Measurements from ENCODE around the gene SMYD1. TPM values are rescaled to one million over a fixed set of nuclear protein-coding genes. Genes with fewer than 3 reads are reported as not detected.

Gene SMYD1
- total RNA-seq, 4 donors from 2014 or later: 0.04 TPM; not detected in 3

DNA sequence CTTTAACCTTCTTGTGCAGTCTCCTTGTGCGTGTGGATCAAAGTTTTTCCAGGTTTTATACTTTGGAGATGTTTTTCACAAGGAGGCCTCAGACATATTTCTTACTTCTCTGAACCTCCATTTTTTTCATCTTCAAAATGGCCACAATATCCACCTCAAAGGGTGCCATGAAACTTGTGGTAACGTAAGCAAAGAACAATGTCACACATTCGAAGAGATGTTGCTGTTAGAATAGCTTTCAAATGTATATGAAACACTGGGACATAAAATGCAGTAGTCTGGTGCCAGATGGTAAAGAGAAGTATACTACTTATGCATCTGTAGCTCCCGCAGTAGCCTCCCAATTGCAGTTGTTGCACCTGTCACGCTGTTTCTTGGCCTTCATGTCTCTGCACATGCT is 9.4 kb upstream of the SMYD1 start:
- TF ChIP-seq, protein P1, sequence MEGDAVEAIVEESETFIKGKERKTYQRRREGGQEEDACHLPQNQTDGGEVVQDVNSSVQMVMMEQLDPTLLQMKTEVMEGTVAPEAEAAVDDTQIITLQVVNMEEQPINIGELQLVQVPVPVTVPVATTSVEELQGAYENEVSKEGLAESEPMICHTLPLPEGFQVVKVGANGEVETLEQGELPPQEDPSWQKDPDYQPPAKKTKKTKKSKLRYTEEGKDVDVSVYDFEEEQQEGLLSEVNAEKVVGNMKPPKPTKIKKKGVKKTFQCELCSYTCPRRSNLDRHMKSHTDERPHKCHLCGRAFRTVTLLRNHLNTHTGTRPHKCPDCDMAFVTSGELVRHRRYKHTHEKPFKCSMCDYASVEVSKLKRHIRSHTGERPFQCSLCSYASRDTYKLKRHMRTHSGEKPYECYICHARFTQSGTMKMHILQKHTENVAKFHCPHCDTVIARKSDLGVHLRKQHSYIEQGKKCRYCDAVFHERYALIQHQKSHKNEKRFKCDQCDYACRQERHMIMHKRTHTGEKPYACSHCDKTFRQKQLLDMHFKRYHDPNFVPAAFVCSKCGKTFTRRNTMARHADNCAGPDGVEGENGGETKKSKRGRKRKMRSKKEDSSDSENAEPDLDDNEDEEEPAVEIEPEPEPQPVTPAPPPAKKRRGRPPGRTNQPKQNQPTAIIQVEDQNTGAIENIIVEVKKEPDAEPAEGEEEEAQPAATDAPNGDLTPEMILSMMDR (IDR thresholded peaks at IDR 0.05): no peak
- TF ChIP-seq POLR2A (IDR thresholded peaks at IDR 0.05): no peak

GRCh38 chr2:88059979-88060906 is 7.4 kb upstream of the SMYD1 start:
- intact Hi-C loops (cut with DNase I; ENCODE audit: low total_unique reads): loop anchor here (10.0 kb wide), 1 partner anchor 115 kb away; the partner anchor contains the start of gene THNSL2
- H3K4me3 ChIP-seq (ENCODE audit: low read depth, poor library complexity, severe bottlenecking): no peak overlapping the region
- WGBS, 2 donors: 53 to 58% methylated on average over 5 of the region's 5 CpGs
- TF ChIP-seq, protein P1 (IDR thresholded peaks at IDR 0.05): peak in 1 of 3 donors; percentile 25
- TF ChIP-seq POLR2A (IDR thresholded peaks at IDR 0.05): no peak
- no peak for DNase-seq (ENCODE audit: low spot score in 2 of 2)

More for the DNA sequence above, 9.4 kb upstream of the SMYD1 start:
- 88 to 89% methylated on average over 5 of the region's 5 CpGs for WGBS, 2 donors
- H3K4me3 ChIP-seq (ENCODE audit: low read depth, poor library complexity, severe bottlenecking): no peak overlapping the region
- DNase-seq (ENCODE audit: low spot score in 2 of 2): no peak
- intact Hi-C loops (cut with DNase I; ENCODE audit: low total_unique reads): loop anchor here (10.0 kb wide), 1 partner anchor 117 kb away; the partner anchor contains the start of gene THNSL2

- no peak for DNase-seq (ENCODE audit: low spot score in 2 of 2)
- intact Hi-C loops (cut with DNase I; ENCODE audit: low total_unique reads): no loop called here
- TF ChIP-seq POLR2A (IDR thresholded peaks at IDR 0.05): no peak
- TF ChIP-seq, protein P1 (IDR thresholded peaks at IDR 0.05): no peak
- H3K4me3 ChIP-seq (ENCODE audit: low read depth, poor library complexity, severe bottlenecking): no peak overlapping the region
- 80 to 87% methylated on average over 2 of the region's 2 CpGs for WGBS, 2 donors
Measured at GRCh38 chr2:88060907-88061275, 6.7 kb upstream of the SMYD1 start.

DNA sequence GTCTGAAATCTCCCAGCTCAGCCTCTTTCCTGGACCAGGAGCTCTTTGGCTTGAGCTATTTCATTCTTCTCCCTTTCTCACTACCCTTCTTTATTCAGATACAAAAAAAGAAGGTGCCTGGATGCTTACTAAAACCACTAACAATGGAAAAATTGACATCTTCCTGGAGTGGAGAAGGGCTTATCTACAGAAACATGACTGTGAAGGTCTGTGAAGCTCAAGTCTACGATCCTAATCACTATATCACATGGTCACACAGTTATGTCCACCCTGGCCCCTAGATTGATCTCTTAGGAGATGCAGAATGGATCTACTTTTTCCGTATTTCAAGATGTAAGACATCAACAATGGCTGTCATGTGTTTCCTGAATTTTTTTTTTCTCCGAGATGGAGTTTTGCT is 6.3 kb upstream of the SMYD1 start:
- 89% methylated on average over 3 of the region's 3 CpGs for WGBS, 2 donors
- intact Hi-C loops (cut with DNase I; ENCODE audit: low total_unique reads): no loop called here
- TF ChIP-seq POLR2A (IDR thresholded peaks at IDR 0.05): no peak
- TF ChIP-seq, protein P1 (IDR thresholded peaks at IDR 0.05): no peak

GRCh38 chr2:88066543-88066942 is 1.1 kb upstream of the SMYD1 start:
- no peak for DNase-seq (ENCODE audit: low spot score in 2 of 2)
- intact Hi-C loops (cut with DNase I; ENCODE audit: low total_unique reads): no loop called here
- WGBS, 2 donors: 68 to 70% methylated on average over 4 of the region's 4 CpGs
- TF ChIP-seq, protein P1 (IDR thresholded peaks at IDR 0.05): no peak
- no peak for TF ChIP-seq POLR2A (IDR thresholded peaks at IDR 0.05)
- H3K4me3 ChIP-seq (ENCODE audit: low read depth, poor library complexity, severe bottlenecking): no peak overlapping the region

More for the DNA sequence above, 6.3 kb upstream of the SMYD1 start:
- DNase-seq (ENCODE audit: low spot score in 2 of 2): no peak
- H3K4me3 ChIP-seq (ENCODE audit: low read depth, poor library complexity, severe bottlenecking): no peak overlapping the region

Measured in lower leg skin (tissue), 4 donors.